ENCODE measurements around the gene KNDC1.

Gene KNDC1

GRCh38 chr10:133271521-133272300 is 111.7 kb downstream of the KNDC1 start:
- ChIA-PET CTCF (no interaction called here), POLR2A (no interaction called here)
- no peak for DNase-seq (ENCODE audit: extremely low spot score)
- no peak for TF ChIP-seq FOXM1 (IDR thresholded peaks at IDR 0.05; ENCODE audit: borderline replicate concordance)
- no peak for TF ChIP-seq FOXK2 (IDR thresholded peaks at IDR 0.05)
- TF ChIP-seq CTBP1 (IDR thresholded peaks at IDR 0.05; ENCODE audit: borderline replicate concordance) = no peak

- TF ChIP-seq BHLHE40 (IDR thresholded peaks at IDR 0.05; ENCODE audit: borderline replicate concordance) (no peak), ELF4 (IDR thresholded peaks at IDR 0.05) (no peak), CTBP1 (IDR thresholded peaks at IDR 0.05; ENCODE audit: borderline replicate concordance) (no peak), TARDBP (IDR thresholded peaks at IDR 0.05) (no peak), PKNOX1 (IDR thresholded peaks at IDR 0.05) (no peak), FOXK2 (IDR thresholded peaks at IDR 0.05) (no peak), SUZ12 (IDR thresholded peaks at IDR 0.05) (no peak), SP1 (IDR thresholded peaks at IDR 0.05) (no peak), HDGF (IDR thresholded peaks at IDR 0.05; ENCODE audit: borderline replicate concordance) (no peak), LEF1 (IDR thresholded peaks at IDR 0.05; ENCODE audit: borderline replicate concordance) (no peak), FOXA1 (IDR thresholded peaks at IDR 0.05) (no peak), FOXM1 (IDR thresholded peaks at IDR 0.05; ENCODE audit: borderline replicate concordance) (no peak), L3MBTL2 (conservative IDR thresholded peaks at IDR 0.05) (no peak), ZNF384 (IDR thresholded peaks at IDR 0.05) (no peak), ARNT (IDR thresholded peaks at IDR 0.05) (no peak), NFRKB (IDR thresholded peaks at IDR 0.05) (no peak)
- CTCF ChIA-PET = no interaction called here
- no peak for DNase-seq (ENCODE audit: extremely low spot score)
- POLR2A ChIA-PET = no interaction called here
Measured at GRCh38 chr10:133272301-133272963, 112.4 kb downstream of the KNDC1 start.

DNA sequence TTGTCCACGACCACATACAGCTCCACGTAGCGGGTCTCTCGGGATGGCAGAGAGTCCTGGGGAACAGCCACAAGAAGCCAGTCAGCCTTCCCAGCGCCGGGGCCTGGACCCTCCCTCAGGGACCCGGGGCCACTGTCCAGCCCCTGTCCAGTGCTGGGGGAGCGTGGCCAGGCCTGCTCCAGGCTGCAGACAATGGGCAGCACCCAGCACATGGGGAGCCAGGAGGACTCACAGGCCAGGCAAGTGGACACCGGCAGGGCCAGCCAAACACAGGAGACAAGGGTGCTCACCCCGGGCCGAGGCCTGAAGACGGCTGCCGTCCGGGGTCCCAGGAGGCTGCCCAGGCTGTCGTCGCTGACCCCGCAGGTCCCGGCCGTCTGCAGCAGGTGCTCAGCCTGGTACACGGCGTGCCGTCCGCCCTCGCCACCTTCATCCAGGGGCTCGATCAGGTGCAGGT is 113.0 kb downstream of the KNDC1 start:
- DNase-seq (ENCODE audit: extremely low spot score) = no peak
- TF ChIP-seq HDGF (IDR thresholded peaks at IDR 0.05; ENCODE audit: borderline replicate concordance) = no peak
- no peak for TF ChIP-seq SP1 (IDR thresholded peaks at IDR 0.05)
- POLR2A ChIA-PET = no interaction called here
- CTCF ChIA-PET = no interaction called here

DNA sequence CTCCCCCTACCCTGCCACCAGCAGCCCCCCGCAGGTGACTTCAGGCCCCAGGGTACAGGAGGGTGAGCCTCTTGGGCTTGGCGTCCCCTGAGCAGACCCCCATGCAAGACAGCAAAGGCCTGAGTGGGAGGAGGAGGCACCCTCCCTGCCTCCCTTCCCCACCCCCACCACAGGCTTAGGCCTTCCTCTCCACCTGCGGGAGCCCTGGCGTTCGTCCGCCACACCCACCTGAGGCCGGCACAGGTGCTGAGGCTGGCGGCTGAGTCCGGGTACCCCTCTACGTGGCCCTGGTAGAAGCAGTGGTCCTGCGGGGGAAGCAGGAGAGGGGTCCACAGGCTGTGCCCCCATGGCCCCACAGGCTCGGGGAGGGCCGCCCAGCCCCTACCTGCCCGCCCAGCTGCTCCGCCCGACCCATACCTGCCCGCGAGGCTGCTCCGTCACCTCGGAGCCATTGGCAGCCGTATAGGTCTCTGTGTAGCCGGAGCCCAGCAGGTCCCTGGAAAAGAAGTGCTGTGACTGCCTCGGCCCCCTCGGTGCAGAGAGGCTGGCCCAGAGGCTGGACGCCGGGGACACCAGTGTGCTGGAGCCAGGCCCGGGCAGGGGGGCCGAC is 113.6 kb downstream of the KNDC1 start:
- CTCF ChIA-PET = no interaction called here
- POLR2A ChIA-PET = no interaction called here
- no peak for DNase-seq (ENCODE audit: extremely low spot score)
- TF ChIP-seq NFRKB (IDR thresholded peaks at IDR 0.05) (no peak), SUZ12 (IDR thresholded peaks at IDR 0.05) (no peak), BHLHE40 (IDR thresholded peaks at IDR 0.05; ENCODE audit: borderline replicate concordance) (no peak), FOXA1 (IDR thresholded peaks at IDR 0.05) (no peak), L3MBTL2 (conservative IDR thresholded peaks at IDR 0.05) (no peak), PKNOX1 (IDR thresholded peaks at IDR 0.05) (no peak), SP1 (IDR thresholded peaks at IDR 0.05) (no peak), CTBP1 (IDR thresholded peaks at IDR 0.05; ENCODE audit: borderline replicate concordance) (no peak), ARNT (IDR thresholded peaks at IDR 0.05) (no peak), LEF1 (IDR thresholded peaks at IDR 0.05; ENCODE audit: borderline replicate concordance) (no peak), ELF4 (IDR thresholded peaks at IDR 0.05) (no peak), FOXM1 (IDR thresholded peaks at IDR 0.05; ENCODE audit: borderline replicate concordance) (no peak), HDGF (IDR thresholded peaks at IDR 0.05; ENCODE audit: borderline replicate concordance) (no peak), ZNF384 (IDR thresholded peaks at IDR 0.05) (no peak)

GRCh38 chr10:133274751-133275683 is 115.0 kb downstream of the KNDC1 start:
- TF ChIP-seq FOXA1 (IDR thresholded peaks at IDR 0.05) (no peak), HDGF (IDR thresholded peaks at IDR 0.05; ENCODE audit: borderline replicate concordance) (no peak), ELF4 (IDR thresholded peaks at IDR 0.05) (no peak), ARNT (IDR thresholded peaks at IDR 0.05) (no peak), CTBP1 (IDR thresholded peaks at IDR 0.05; ENCODE audit: borderline replicate concordance) (no peak), BHLHE40 (IDR thresholded peaks at IDR 0.05; ENCODE audit: borderline replicate concordance) (no peak), FOXM1 (IDR thresholded peaks at IDR 0.05; ENCODE audit: borderline replicate concordance) (no peak), ZNF384 (IDR thresholded peaks at IDR 0.05) (no peak), L3MBTL2 (conservative IDR thresholded peaks at IDR 0.05) (no peak), NFRKB (IDR thresholded peaks at IDR 0.05) (no peak), LEF1 (IDR thresholded peaks at IDR 0.05; ENCODE audit: borderline replicate concordance) (no peak), SUZ12 (IDR thresholded peaks at IDR 0.05) (no peak), PKNOX1 (IDR thresholded peaks at IDR 0.05) (no peak), SP1 (IDR thresholded peaks at IDR 0.05) (no peak), TARDBP (IDR thresholded peaks at IDR 0.05) (no peak)

More at GRCh38 chr10:133274751-133275683, 115.0 kb downstream of the KNDC1 start:
- CTCF ChIA-PET = no interaction called here
- POLR2A ChIA-PET = no interaction called here
- DNase-seq (ENCODE audit: extremely low spot score) = no peak

Measured in HEK293T (cell line).